Muscle layer of duodenum (tissue), 2 donors: Measurements from ENCODE around the gene GPR132.
"Not testable (repeated sequence)": the region's sequence is repeated elsewhere in the genome, so short reads cannot be mapped to it uniquely, and the experiment has no call there.

Source experiments
- H3K27ac ChIP-seq: one replicate; pipeline ENCODE4 v1.7.0; 2013; ENCODE audit warnings: mild to moderate bottlenecking, low read length
- H3K27me3 ChIP-seq: one replicate; pipeline ENCODE4 v1.7.0; 2013; ENCODE audit warnings: low read depth, mild to moderate bottlenecking, control low read depth, low read length
- H3K36me3 ChIP-seq, 2 donors: one replicate each; pipeline ENCODE4 v1.7.0; 2013; ENCODE audit warnings: low read length in 2 of 2, control low read depth in 1 of 2, mild to moderate bottlenecking in 1 of 2; ENCODE audit not compliant: insufficient read depth in 2 of 2, control insufficient read depth in 1 of 2
- H3K4me1 ChIP-seq, 2 donors: one replicate each; pipeline ENCODE4 v1.7.0; 2013; ENCODE audit warnings: low read length in 2 of 2, mild to moderate bottlenecking in 2 of 2, control low read depth in 1 of 2, moderate library complexity in 1 of 2; ENCODE audit not compliant: insufficient read depth in 2 of 2, control insufficient read depth in 1 of 2
- H3K4me3 ChIP-seq, 2 donors: one replicate each; pipeline ENCODE4 v1.7.0; 2013; ENCODE audit warnings: low read length in 2 of 2, low read depth in 1 of 2, mild to moderate bottlenecking in 1 of 2
- H3K9me3 ChIP-seq, 2 donors: one replicate each; pipeline ENCODE4 v1.7.0; 2013; ENCODE audit warnings: low read length in 2 of 2, control low read depth in 1 of 2, mild to moderate bottlenecking in 1 of 2; ENCODE audit not compliant: control insufficient read depth in 1 of 2
- donor health status: healthy.

GPR132 gene, protein sequence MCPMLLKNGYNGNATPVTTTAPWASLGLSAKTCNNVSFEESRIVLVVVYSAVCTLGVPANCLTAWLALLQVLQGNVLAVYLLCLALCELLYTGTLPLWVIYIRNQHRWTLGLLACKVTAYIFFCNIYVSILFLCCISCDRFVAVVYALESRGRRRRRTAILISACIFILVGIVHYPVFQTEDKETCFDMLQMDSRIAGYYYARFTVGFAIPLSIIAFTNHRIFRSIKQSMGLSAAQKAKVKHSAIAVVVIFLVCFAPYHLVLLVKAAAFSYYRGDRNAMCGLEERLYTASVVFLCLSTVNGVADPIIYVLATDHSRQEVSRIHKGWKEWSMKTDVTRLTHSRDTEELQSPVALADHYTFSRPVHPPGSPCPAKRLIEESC

DNA sequence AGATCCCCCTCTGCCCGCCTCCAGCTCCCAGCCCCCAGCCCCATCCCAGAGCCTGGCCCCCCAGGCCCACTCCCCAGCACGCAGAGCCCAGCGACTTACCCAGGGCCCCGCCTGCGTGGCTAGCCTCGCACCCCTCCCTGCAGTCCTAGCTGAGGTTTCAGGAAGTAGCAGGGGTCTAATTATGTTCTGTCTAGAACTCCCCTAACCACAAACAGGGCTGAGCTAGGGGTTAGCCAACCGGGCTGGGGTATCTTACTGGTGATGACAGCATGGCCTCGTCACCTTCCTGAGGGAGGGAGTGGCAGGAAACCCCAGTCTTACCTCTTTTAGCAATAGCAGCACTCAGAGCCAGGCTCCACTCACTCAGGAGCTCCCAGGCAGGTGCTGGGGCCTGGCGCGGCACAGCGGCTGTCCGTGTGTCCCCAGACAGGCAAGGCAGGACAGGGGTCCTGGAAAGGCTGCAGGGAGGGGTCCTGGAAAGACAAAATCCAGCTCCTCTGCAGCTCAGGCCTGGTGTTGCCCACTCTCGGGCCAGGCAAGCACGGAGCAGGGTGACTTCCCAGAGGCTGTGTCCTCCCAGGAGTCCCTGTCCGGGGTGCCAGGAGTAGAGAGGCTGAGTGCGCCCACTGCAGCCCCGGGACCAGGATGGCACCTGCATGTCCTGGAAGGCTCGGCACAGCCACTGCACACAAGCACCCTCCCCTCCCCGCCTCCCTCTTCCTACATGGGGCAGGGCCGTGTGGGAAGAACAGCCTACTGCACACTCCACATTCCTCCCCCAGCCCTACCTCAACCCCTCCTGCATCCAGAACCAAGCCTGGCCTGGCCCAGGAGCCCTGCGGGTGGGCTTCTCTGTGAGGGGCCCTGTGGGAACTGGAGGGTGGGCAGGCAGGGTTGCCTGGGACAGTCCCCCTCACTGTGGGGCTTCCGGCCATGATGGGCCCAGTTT lies at the start of gene GPR132:
Gene GPR132 (minus strand): TSS at position 151 of the 949 bp plus-strand sequence. CDS start 10,010 bp downstream, outside the sequence.
- H3K4me3 ChIP-seq: peak within 1 kb of the TSS; percentile 39 to 43
- H3K4me1 ChIP-seq: peaks cover 0 to 15% of the 10 kb centered on the region in 2 donors
- H3K9me3 ChIP-seq: no peaks in the 10 kb centered on the region
- H3K36me3 ChIP-seq: no peaks in the 10 kb centered on the region
- H3K27ac ChIP-seq: peak within 1 kb of the TSS; percentile 69
- no peaks in the 10 kb centered on the region for H3K27me3 ChIP-seq

DNA sequence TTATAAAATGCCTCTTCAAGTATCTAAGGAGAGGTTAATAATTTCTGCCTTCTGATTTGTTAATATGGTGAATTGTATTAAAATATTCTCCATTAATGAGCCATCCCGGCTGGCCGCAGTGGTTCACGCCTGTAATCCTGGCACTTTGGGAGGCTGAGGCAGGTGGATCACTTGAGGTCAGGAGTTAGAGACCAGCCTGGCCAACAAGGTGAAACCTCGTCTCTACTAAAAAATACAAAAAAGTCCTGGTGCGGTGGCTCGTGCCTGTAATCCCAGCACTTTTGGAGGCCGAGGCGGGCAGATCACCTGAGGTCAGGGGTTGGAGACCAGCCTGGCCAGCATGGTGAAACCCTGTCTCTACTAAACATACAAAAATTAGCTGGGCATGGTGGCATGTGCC lies 44.0 kb upstream of the GPR132 start:
- H3K27me3 ChIP-seq, H3K9me3 ChIP-seq, H3K4me1 ChIP-seq, H3K27ac ChIP-seq, H3K4me3 ChIP-seq, H3K36me3 ChIP-seq: not testable (repeated sequence)

DNA sequence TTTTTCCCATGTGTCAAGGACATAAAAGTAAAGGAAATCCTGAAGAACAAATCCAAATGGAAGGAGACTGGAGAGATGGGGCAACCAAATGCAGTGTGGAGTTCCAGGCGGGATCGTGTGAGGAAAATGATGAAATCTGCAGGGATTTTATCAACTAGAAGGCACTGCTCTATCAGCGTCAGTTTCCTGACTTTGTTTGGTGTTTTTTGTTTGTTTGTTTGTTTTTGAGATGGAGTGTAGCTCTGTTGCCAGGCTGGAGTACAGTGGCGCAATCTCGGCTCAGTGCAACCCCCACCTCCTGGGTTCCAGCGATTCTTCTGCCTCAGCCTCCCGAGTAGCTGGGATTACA lies 43.3 kb upstream of the GPR132 start:
- Histone ChIP-seq H3K4me1 (no peaks in the 10 kb centered on the region), H3K36me3 (no peaks in the 10 kb centered on the region), H3K4me3 (no peak overlapping the region), H3K27me3 (no peaks in the 10 kb centered on the region), H3K9me3 (peaks cover 0 to 5% of the 10 kb centered on the region in 2 donors), H3K27ac (no peak overlapping the region)

DNA sequence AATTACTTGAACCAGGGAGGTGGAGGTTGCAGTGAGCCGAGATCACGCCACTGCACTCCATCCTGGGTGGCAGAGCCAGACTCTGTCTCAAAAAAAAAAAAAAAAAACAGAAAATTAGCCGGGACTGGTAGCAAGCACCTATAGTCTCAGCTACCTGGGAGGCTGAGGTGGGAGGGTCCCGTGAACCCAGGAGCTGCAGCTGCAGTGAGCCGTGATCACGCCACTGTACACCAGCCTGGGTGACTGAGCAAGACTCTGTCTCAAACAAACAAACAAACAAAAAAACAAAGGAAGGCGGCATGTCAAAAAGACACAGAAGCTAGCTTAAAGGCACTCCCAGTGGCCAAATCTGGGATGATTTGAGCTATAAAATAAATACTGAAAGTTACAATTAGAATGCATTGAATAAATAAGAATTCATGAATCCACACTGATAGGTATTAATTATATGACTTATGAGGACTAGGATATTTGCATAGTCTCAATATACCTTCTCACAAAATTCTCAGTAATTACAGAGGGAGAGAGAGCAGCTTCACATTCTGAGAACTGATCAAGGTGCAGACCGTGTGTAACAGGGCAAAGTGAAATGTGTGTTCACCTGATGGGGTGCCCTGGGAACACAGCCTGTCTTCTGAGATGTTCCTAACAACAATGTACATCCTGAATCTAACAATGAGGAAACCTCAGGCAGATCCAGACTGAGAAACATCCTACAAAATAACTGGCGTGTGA lies 42.7 kb upstream of the GPR132 start:
- H3K27ac ChIP-seq: no peak overlapping the region
- peaks cover 0 to 8% of the 10 kb centered on the region in 2 donors for H3K9me3 ChIP-seq
- H3K4me1 ChIP-seq: no peaks in the 10 kb centered on the region
- H3K4me3 ChIP-seq: no peak overlapping the region
- no peaks in the 10 kb centered on the region for H3K36me3 ChIP-seq
- H3K27me3 ChIP-seq: no peaks in the 10 kb centered on the region

DNA sequence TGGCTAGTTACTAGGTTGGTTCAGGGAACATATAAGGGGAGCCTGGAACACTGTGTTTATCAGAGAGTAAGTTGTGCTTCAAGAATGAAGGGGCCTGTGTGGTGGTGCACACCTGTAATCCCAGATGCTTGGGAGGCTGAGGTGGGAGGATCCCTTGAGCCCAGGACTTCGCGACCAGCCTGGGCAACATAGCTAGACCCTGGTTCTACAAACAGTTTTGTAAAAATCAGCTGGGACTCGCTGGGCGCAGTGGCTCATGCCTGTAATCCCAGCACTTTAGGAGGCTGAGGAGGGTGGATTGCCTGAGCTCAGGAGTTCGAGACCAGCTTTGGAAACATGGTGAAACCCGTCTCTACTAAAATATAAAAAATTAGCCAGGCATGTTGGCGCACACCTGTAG lies 42.1 kb upstream of the GPR132 start:
- no peaks in the 10 kb centered on the region for H3K36me3 ChIP-seq
- no peaks in the 10 kb centered on the region for H3K27me3 ChIP-seq

DNA sequence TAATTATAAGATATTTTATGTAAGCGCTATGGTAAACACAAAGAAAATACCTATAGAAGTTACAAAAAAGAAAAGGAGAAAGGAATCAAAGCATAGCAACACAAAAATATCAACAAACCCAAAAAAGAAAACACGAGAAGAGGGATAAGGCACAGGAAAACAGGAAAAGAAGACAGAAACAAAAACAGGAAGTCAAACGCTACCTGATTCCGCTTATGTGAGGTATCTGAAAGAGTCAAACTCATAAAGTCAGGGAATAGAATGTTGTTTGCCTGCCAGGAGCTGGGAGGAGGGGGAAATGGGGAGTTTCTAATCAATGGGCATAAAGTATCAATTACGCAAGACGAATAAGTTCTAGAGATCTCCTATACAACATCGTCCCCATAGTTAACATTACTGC lies 39.9 kb upstream of the GPR132 start:
- no peaks in the 10 kb centered on the region for H3K27me3 ChIP-seq

More for the DNA sequence above, 42.1 kb upstream of the GPR132 start:
- H3K27ac ChIP-seq: no peak overlapping the region
- no peaks in the 10 kb centered on the region for H3K4me1 ChIP-seq
- peaks cover 0 to 8% of the 10 kb centered on the region in 2 donors for H3K9me3 ChIP-seq
- H3K4me3 ChIP-seq: no peak overlapping the region

DNA sequence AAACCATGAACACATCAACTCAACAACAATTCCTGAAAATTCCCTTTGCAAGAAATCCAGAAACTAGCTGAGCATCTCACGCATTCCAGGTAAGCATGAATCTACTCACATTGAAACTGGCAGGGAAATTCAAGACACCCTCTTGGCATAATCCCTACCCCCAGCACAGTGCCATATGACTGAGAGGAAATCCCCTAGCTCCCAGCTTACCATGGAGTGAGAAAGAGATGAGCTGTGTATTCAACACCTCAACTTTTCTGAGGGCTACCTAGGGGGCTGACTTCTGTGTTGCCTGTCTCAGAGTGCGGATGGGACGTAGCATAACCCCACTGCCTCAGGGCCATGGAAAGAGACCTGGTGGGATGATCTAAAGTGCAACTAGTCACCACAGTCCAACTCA lies 37.7 kb upstream of the GPR132 start:
- Histone ChIP-seq H3K36me3 (no peaks in the 10 kb centered on the region), H3K4me3 (no peak overlapping the region), H3K27me3 (no peaks in the 10 kb centered on the region), H3K9me3 (peaks cover 5 to 13% of the 10 kb centered on the region in 2 donors), H3K4me1 (no peaks in the 10 kb centered on the region), H3K27ac (no peak overlapping the region)

More for the DNA sequence above, 39.9 kb upstream of the GPR132 start:
- H3K4me1 ChIP-seq: no peaks in the 10 kb centered on the region
- H3K9me3 ChIP-seq: peaks cover 0 to 8% of the 10 kb centered on the region in 2 donors
- H3K36me3 ChIP-seq: no peaks in the 10 kb centered on the region
- H3K27ac ChIP-seq: no peak overlapping the region
- H3K4me3 ChIP-seq: no peak overlapping the region

DNA sequence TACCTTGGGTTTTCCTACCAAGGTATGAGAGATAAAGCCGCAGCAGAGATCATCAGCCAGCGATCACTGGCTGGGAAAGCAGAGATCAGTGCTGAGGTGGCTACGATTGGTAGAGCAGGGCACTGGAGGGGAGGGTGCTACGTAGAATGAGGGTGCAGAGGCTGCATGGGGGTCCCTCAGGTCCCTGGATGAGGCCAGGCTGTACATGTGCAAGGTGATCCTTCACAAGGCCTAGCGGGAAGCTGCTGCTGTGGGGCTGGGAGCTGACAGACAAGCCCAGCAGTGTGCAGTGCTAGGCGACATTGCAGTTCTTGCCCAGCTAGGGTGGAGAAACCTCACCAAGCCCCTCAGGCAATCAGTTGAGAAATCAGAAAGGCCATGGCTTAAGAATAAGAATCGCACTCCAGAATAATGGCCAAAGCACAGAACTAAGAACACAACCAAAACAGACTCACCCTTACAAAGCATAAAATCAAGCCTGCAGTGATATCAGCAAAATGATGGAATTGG lies 37.2 kb upstream of the GPR132 start:
- H3K27me3 ChIP-seq: no peaks in the 10 kb centered on the region
- no peaks in the 10 kb centered on the region for H3K36me3 ChIP-seq

DNA sequence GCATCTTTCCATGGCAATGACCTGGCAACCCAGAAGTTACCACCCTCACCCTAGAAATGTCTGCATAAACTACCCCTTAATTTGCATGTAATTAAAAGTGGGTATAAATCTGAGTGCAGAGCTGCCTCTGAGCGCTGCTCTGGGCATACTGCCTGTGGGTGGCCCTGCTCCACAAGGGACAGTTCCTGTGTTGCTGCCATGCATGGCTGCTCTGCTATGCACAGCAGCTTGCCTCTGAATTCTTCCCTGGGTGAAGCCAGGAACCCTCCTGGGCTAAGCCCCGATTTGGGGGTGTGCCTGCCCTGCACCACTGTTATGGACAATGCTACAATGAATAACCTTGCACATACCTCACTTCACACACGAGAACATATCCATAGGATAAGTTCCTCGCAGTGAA lies 35.7 kb upstream of the GPR132 start:
- no peak overlapping the region for H3K27ac ChIP-seq
- H3K9me3 ChIP-seq: peaks cover 5 to 13% of the 10 kb centered on the region in 2 donors
- no peaks in the 10 kb centered on the region for H3K4me1 ChIP-seq
- H3K36me3 ChIP-seq: no peaks in the 10 kb centered on the region
- no peaks in the 10 kb centered on the region for H3K27me3 ChIP-seq
- H3K4me3 ChIP-seq: no peak overlapping the region

More for the DNA sequence above, 37.2 kb upstream of the GPR132 start:
- Histone ChIP-seq H3K27ac (no peak overlapping the region), H3K4me3 (no peak overlapping the region), H3K9me3 (peaks cover 5 to 13% of the 10 kb centered on the region in 2 donors), H3K4me1 (no peaks in the 10 kb centered on the region)

DNA sequence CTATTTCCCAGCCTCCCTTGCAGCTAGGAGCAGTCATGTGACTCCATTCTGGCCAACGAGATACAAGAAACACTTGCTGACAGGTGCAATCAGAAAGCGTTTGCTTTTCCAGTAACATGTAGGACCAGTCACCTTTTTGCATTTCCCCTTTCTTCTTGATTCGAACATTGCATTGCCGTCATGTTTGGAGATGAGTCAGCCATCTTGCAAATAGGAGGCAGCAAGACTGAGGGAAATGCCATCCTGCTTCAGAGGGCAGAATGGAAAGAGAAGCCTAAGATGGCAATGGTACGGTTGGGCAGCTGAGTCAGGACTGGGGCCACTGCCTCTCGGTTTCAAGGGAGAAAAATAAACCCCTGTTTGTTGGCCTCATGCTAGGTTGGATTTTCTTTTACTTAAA lies 34.5 kb upstream of the GPR132 start:
- H3K36me3 ChIP-seq: no peaks in the 10 kb centered on the region
- no peak overlapping the region for H3K27ac ChIP-seq
- no peaks in the 10 kb centered on the region for H3K27me3 ChIP-seq
- no peaks in the 10 kb centered on the region for H3K4me1 ChIP-seq
- no peak overlapping the region for H3K4me3 ChIP-seq
- H3K9me3 ChIP-seq: peaks cover 5 to 13% of the 10 kb centered on the region in 2 donors

DNA sequence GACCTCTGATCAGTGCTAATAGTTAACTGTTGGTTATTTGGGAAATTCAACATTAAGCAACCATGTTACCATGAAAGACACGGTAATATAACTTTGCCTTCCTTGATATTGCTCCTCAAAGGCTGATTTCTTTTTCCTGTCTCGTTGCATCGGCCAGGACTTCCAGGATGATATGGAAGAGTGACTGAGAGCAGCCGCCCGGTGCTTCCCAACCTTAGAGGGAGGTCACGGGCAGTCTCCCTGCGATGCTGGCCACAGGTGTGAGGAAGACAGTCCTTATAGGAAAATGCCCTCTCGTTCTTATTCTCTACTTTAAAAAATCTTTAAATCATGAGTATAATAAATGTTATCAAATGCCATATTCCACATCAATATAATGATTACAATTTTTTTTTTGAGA lies 33.1 kb upstream of the GPR132 start:
- Histone ChIP-seq H3K4me1 (peaks cover 0 to 6% of the 10 kb centered on the region in 2 donors), H3K27ac (no peak overlapping the region), H3K4me3 (no peak overlapping the region), H3K27me3 (no peaks in the 10 kb centered on the region), H3K9me3 (peaks cover 5 to 6% of the 10 kb centered on the region in 2 donors), H3K36me3 (no peaks in the 10 kb centered on the region)
